GM12878 (cell line): Measurements from ENCODE around the gene PAQR5. TPM values are rescaled to one million over a fixed set of nuclear protein-coding genes. Genes with fewer than 3 reads are reported as not detected.
A peak's percentile ranks its signal among the peaks of the same experiment; 100 is the strongest.

ENCODE experiments used
- ATAC-seq: fragments of 200-7000 bp; cut with Tn5 transposase; 3 replicates; pipeline ENCODE4 v1.9.1; 2020; ENCODE audit warnings: mild to moderate bottlenecking, moderate library complexity
- BruUV-seq: library from RNA; stranded (reverse); fragments of 400-500 nt; replicated peaks from 2 replicates; lab custom pipeline; 2021; lab: Mats Ljungman, UMichigan
- CTCF ChIA-PET: fragments of 300-600 bp; sonication (Branson Sonifier 250); formaldehyde crosslinking; extraction: SDS; loops from one replicate; lab custom pipeline; 2021; ENCODE audit warnings: inconsistent platforms; lab: Yijun Ruan, JAX
- POLR2A ChIA-PET: fragments of 350-600 bp; formaldehyde crosslinking; extraction: SDS; loops from one replicate; lab custom pipeline; 2021; ENCODE audit warnings: inconsistent platforms; lab: Charles Lee
- RAD21 ChIA-PET: fragments of 300-600 bp; sonication (Branson Sonifier 250); formaldehyde crosslinking; loops from one replicate; lab custom pipeline; 2023; ENCODE audit warnings: antibody characterized with exemption; ENCODE audit not compliant: unreplicated experiment; lab: Charles Lee
- SMC1A ChIA-PET: fragments of 300-600 bp; sonication (Branson Sonifier 250); formaldehyde crosslinking; loops from one replicate; lab custom pipeline; 2023; ENCODE audit not compliant: unreplicated experiment, uncharacterized antibody; lab: Charles Lee
- DNase-seq: peaks from one replicate; pipeline ENCODE4 v3.0.0-alpha.2; 2011; ENCODE audit warnings: low read depth, low spot score
- FAIRE-seq: peaks from 3 replicates; lab custom pipeline; 2011; peaks lifted over from hg19 to GRCh38; lab: Jason Lieb, UNC
- H2AFZ ChIP-seq: 2 replicates; pipeline ENCODE4 v1.6.0; 2011; ENCODE audit warnings: low read depth, low read length, control low read depth; ENCODE audit not compliant: control insufficient read depth
- H3K27ac ChIP-seq: 2 replicates; pipeline ENCODE4 v1.5.1; 2011; ENCODE audit warnings: control low read depth; ENCODE audit not compliant: control insufficient read depth, insufficient read depth
- H3K27me3 ChIP-seq, 2 experiments: replicated peaks in 1 of 2; 2 replicates each; pipeline versions ENCODE4 v1.6.0 to v1.6.1; 2011; ENCODE audit warnings: low read length in 1 of 2; ENCODE audit not compliant: control insufficient read depth in 2 of 2, insufficient read depth in 2 of 2
- H3K36me3 ChIP-seq, 2 experiments: 2 replicates each; pipeline ENCODE4 v1.5.1; 2011; ENCODE audit warnings: low read length in 1 of 2; ENCODE audit not compliant: control insufficient read depth in 2 of 2, insufficient read depth in 2 of 2
- H3K4me1 ChIP-seq: 2 replicates; pipeline ENCODE4 v1.6.1; 2011; ENCODE audit warnings: mild to moderate bottlenecking, low read length, moderate library complexity, mixed read lengths; ENCODE audit not compliant: control insufficient read depth, insufficient read depth
- H3K4me2 ChIP-seq: 2 replicates; pipeline ENCODE4 v1.6.0; 2011; ENCODE audit warnings: control low read depth; ENCODE audit not compliant: control insufficient read depth, insufficient read depth
- H3K4me3 ChIP-seq: fragments of 200-600 bp; sonication (generic); 2 replicates; pipeline ENCODE4 v1.5.1; 2016
- H3K79me2 ChIP-seq: 2 replicates; pipeline ENCODE4 v1.6.0; 2011; ENCODE audit warnings: low read length; ENCODE audit not compliant: control insufficient read depth, insufficient read depth
- H3K9ac ChIP-seq: 2 replicates; pipeline ENCODE4 v1.8.0; 2011; ENCODE audit warnings: low read length, control low read depth, mixed read lengths; ENCODE audit not compliant: control insufficient read depth, insufficient read depth
- H3K9me3 ChIP-seq: replicated peaks from 3 replicates; pipeline ENCODE4 v1.5.1; 2011; ENCODE audit warnings: mild to moderate bottlenecking, low read length; ENCODE audit not compliant: control insufficient read depth, insufficient read depth
- H4K20me1 ChIP-seq: 2 replicates; pipeline ENCODE4 v1.6.0; 2011; ENCODE audit not compliant: control insufficient read depth, insufficient read depth
- CEBPB ChIP-seq, 2 experiments: fragments of 150-350 bp in 1 of 2; IDR thresholded peaks; 2 replicates each; pipeline ENCODE4 v1.6.1; 2012 to 2014; ENCODE audit warnings: low read depth in 2 of 2, low read length in 2 of 2, borderline replicate concordance in 1 of 2, inconsistent platforms in 1 of 2
- RELA ChIP-seq: fragments of 450-650 bp; IDR thresholded peaks from 2 replicates; pipeline ENCODE4 v1.8.0; 2014; ENCODE audit warnings: borderline replicate concordance; ENCODE audit not compliant: partially characterized antibody
- SIX5 ChIP-seq: IDR thresholded peaks from 2 replicates; pipeline ENCODE4 v1.6.1; 2011; ENCODE audit warnings: mild to moderate bottlenecking, low read depth, low read length, moderate library complexity; ENCODE audit not compliant: severe bottlenecking
- SREBF1 ChIP-seq: IDR thresholded peaks from 2 replicates; pipeline ENCODE4 v1.6.1; 2012; ENCODE audit warnings: mild to moderate bottlenecking, low read length
- ZBED1 ChIP-seq: IDR thresholded peaks from 2 replicates; pipeline ENCODE4 v1.6.1; 2016; ENCODE audit warnings: borderline replicate concordance
- WGBS: methylation state at CpG from one replicate; pipeline ENCODE4 v1.1.6; 2016; ENCODE audit warnings: low lambda C conversion rate; ENCODE audit not compliant: insufficient replicate concordance, insufficient coverage; ENCODE audit errors: missing lambda C conversion rate; 5-methylcytosine and 5-hydroxymethylcytosine counted together
- in situ Hi-C: fragments of 300-500 bp; cut with MboI; formaldehyde crosslinking; loops from 9 replicates; pipeline ENCODE4 v1.14.3; 2018; ENCODE audit warnings: mixed read lengths
- intact Hi-C: fragments of 100-400 bp; cut with micrococcal nuclease; formaldehyde crosslinking; loops from one replicate; pipeline ENCODE4 v1.14.2; 2022; ENCODE audit not compliant: unreplicated experiment
- polyA plus RNA-seq, 11 experiments: library from polyadenylated mRNA; depleted of rRNA in 4 of 11; unstranded in 6 of 11; stranded (reverse) in 5 of 11; fragments of >200 nt; fragmentation: Nextera tagmentation in 4 of 11; fragmentation: Illumina TruSeq in 1 of 11; extraction: Ambion mirVana in 4 of 11; extraction: Trizol in 1 of 11; gene quantifications; 1 replicate in 1 of 11; 2 replicates in 10 of 11; pipeline versions ENCODE4 v1.2.1 to v1.2.3, GENCODE V29; 2011 to 2016; ENCODE audit warnings: inconsistent platforms in 2 of 11, missing spikeins in 2 of 11, low read depth in 1 of 11
- total RNA-seq, 4 experiments: library from RNA; depleted of rRNA in 3 of 4; stranded (reverse); fragments of >200 nt in 3 of 4; fragmentation: Illumina TruSeq in 1 of 4; extraction: Trizol in 1 of 4; gene quantifications; 2 replicates each; pipeline versions ENCODE4 v1.2.1 to v1.2.3, GENCODE V29; 2013 to 2021
- TF ChIP-seq, protein P1 (sequence below): fragments of 450-650 bp; IDR thresholded peaks from 2 replicates; pipeline ENCODE4 v1.6.1; 2014; ENCODE audit warnings: mild to moderate bottlenecking
- TF ChIP-seq, protein P2 (sequence below), 3 experiments: IDR thresholded peaks in 2 of 3; conservative IDR thresholded peaks in 1 of 3; 2 replicates each; pipeline ENCODE4 v1.5.1; 2011; ENCODE audit warnings: low read depth in 3 of 3, low read length in 3 of 3, mild to moderate bottlenecking in 3 of 3, control low read depth in 2 of 3, moderate library complexity in 2 of 3, inconsistent platforms in 1 of 3, mixed read lengths in 1 of 3; ENCODE audit not compliant: control insufficient read depth in 2 of 3, insufficient read depth in 1 of 3; ENCODE audit errors: extremely low read depth in 1 of 3
- TF ChIP-seq, protein P3 (sequence below): IDR thresholded peaks from 2 replicates; pipeline ENCODE4 v1.6.1; 2012; ENCODE audit warnings: low read depth, low read length, improper control_type of control experiment

Gene PAQR5
- total and polyA plus RNA-seq, 10 of the 15 experiments (the other 5 are each of a cell fraction or from before 2014, with no cell fraction given), result 0.02 to 0.03 TPM; not detected in 8

DNA sequence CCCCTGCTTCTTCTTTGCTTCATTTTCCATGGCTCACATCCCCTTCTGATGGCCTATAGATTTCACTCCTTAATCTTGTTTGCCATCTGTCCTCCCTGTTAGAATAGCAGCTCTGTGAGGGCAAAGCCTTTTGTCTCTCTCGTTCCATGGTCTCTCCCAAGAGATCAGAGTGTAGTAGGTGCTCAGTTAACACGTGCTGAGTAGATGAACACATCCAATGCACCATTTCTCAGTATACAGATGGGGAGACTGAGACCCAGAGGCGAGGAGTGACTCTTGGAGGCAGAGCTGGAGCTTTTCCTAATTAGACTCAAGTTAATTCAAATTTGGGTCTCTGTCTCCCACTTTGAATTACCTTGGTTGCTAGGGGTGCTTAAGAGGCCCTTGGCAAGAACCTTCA is 4.2 kb downstream of the PAQR5 start (continued):
- TF ChIP-seq CEBPB (IDR thresholded peaks at IDR 0.05; ENCODE audit: borderline replicate concordance in 1 of 2, low read depth in 2 of 2, low read length in 2 of 2) (no peak), RELA (no peak), ZBED1 (no peak)

DNA sequence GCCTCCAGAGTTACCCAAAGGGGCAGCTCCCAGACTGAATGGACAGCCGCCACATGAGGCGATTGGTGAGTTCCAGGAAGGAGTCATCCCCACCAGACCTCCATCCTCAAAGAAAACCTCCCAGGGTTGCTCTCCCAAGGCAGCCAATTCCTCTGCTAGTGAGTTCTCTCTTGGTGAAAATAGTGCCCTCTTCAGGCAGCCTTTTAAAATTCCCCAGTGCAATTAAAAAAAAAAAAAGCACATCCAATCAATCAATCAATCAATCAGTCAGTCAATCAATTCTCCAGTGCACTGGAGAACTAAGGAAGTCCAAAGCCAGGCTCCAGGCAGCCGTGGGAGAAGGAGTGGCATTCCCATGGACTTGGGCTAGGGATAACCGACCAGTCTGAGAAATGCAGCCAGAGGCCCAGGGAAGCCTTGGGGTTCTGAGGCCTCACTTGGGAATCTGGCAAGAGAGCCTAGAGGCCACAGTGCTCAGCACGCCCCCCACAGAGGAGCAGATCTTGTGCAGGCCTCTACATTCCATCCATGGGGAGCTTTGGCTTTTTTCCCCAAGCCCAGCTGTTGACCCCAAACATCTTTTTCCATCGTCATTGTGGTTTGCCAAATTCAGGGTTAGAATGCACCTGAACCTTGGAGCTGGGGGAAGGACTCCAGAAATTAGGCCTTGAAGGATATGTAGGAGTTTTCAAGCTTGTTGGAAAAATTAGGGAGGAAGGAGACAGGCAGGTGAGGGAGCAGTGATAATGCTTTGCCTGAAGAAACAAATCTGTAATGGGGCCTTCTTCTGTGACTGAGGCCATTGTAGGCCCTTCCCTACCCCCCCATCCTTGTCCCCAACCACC is 4.8 kb downstream of the PAQR5 start:
- Histone ChIP-seq H3K36me3 (no peaks in the 10 kb centered on the region), H3K4me1 (no peaks in the 10 kb centered on the region), H3K79me2 (no peaks in the 10 kb centered on the region), H3K4me2 (no peak overlapping the region), H3K9ac (no peak overlapping the region), H4K20me1 (no peaks in the 10 kb centered on the region), H3K27me3 (peaks cover 5 to 8% of the 10 kb centered on the region in 2 experiments), H2AFZ (no peak overlapping the region), H3K4me3 (no peak overlapping the region), H3K27ac (no peak overlapping the region), H3K9me3 (no peaks in the 10 kb centered on the region)
- intact Hi-C loops (no loop called here), in situ Hi-C loops (no loop called here)
- CTCF ChIA-PET, result interaction anchor here (0.6 to 1.4 kb wide), 3 partner anchors 260 to 1399 kb away, joined by 3 to 4 read pairs (median 3); no protein-coding TSS in a partner anchor
- POLR2A ChIA-PET, result no interaction called here
- FAIRE-seq, result no peak
- RAD21 ChIA-PET, result no interaction called here
- TF ChIP-seq, protein P1, sequence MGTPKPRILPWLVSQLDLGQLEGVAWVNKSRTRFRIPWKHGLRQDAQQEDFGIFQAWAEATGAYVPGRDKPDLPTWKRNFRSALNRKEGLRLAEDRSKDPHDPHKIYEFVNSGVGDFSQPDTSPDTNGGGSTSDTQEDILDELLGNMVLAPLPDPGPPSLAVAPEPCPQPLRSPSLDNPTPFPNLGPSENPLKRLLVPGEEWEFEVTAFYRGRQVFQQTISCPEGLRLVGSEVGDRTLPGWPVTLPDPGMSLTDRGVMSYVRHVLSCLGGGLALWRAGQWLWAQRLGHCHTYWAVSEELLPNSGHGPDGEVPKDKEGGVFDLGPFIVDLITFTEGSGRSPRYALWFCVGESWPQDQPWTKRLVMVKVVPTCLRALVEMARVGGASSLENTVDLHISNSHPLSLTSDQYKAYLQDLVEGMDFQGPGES, result no peak
- TF ChIP-seq, protein P2, sequence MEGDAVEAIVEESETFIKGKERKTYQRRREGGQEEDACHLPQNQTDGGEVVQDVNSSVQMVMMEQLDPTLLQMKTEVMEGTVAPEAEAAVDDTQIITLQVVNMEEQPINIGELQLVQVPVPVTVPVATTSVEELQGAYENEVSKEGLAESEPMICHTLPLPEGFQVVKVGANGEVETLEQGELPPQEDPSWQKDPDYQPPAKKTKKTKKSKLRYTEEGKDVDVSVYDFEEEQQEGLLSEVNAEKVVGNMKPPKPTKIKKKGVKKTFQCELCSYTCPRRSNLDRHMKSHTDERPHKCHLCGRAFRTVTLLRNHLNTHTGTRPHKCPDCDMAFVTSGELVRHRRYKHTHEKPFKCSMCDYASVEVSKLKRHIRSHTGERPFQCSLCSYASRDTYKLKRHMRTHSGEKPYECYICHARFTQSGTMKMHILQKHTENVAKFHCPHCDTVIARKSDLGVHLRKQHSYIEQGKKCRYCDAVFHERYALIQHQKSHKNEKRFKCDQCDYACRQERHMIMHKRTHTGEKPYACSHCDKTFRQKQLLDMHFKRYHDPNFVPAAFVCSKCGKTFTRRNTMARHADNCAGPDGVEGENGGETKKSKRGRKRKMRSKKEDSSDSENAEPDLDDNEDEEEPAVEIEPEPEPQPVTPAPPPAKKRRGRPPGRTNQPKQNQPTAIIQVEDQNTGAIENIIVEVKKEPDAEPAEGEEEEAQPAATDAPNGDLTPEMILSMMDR (IDR thresholded peaks at IDR 0.05 in 2 of 3, conservative IDR thresholded peaks at IDR 0.05 in 1 of 3; ENCODE audit: control insufficient read depth in 2 of 3, extremely low read depth in 1 of 3, insufficient read depth in 1 of 3, low read depth in 3 of 3, low read length in 3 of 3), result peak in 2 of 3 experiments; percentile 1 to 20; a peak in 2 of 6 replicates
- TF ChIP-seq, protein P3, sequence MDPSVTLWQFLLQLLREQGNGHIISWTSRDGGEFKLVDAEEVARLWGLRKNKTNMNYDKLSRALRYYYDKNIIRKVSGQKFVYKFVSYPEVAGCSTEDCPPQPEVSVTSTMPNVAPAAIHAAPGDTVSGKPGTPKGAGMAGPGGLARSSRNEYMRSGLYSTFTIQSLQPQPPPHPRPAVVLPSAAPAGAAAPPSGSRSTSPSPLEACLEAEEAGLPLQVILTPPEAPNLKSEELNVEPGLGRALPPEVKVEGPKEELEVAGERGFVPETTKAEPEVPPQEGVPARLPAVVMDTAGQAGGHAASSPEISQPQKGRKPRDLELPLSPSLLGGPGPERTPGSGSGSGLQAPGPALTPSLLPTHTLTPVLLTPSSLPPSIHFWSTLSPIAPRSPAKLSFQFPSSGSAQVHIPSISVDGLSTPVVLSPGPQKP, result no peak
- TF ChIP-seq SREBF1, result no peak
- no peak for TF ChIP-seq SIX5
- SMC1A ChIA-PET, result no interaction called here
- no peak for DNase-seq
- no TSS peak for BruUV-seq
- WGBS, result 43% methylated on average over 6 of the region's 6 CpGs
- ATAC-seq, result no peak
